Measurements from ENCODE around the gene CSRP3. TPM values are rescaled to one million over a fixed set of nuclear protein-coding genes. Genes with fewer than 3 reads are reported as not detected.

The CSRP3 gene
- total and polyA plus RNA-seq, 9 of the 15 experiments (the other 6 are each of a cell fraction or from before 2014, with no cell fraction given): 0.14 TPM; not detected in 8

DNA sequence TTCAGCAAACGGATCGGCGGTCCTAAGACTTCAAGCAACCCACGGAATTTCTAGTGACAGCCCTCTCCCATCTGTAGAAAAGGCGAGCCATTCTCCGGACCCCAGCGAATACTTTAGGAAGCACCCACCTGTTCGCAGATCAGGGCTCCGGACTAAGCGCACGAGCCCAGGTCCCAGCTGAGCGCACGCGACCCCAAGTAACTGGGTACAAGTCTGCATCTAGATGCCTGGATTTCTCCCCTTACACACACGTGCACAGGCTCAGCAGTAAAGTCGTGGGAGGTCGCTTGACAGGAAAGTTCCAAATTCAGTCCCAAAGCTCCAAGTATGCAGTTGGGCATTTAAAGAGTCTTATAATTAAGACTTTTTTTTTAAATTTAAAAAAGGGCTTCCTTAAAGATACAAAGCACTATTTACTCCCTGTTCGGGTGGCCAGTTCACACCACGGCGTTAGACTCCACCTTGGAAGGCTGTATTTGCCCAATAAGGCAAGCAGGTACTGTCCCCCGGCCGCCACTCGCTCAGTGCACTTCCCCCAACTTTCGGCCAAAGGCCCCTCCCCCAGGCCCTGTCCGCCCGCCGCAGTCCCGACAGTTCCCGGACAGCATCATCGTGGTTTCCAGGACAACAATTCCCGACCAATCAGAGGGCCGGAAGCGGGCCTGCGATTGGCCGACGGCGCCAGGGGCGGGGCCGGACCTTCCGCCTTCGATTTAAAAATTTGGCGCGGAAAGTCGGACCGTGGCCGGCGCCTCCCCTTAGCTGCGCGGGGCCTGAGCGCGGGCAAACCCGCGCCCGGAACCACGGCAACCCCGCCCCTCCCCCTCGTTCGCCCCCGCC is 38.9 kb upstream of the CSRP3 start, which contains the start of gene E2F8 (continued):
- TF ChIP-seq, protein P1, sequence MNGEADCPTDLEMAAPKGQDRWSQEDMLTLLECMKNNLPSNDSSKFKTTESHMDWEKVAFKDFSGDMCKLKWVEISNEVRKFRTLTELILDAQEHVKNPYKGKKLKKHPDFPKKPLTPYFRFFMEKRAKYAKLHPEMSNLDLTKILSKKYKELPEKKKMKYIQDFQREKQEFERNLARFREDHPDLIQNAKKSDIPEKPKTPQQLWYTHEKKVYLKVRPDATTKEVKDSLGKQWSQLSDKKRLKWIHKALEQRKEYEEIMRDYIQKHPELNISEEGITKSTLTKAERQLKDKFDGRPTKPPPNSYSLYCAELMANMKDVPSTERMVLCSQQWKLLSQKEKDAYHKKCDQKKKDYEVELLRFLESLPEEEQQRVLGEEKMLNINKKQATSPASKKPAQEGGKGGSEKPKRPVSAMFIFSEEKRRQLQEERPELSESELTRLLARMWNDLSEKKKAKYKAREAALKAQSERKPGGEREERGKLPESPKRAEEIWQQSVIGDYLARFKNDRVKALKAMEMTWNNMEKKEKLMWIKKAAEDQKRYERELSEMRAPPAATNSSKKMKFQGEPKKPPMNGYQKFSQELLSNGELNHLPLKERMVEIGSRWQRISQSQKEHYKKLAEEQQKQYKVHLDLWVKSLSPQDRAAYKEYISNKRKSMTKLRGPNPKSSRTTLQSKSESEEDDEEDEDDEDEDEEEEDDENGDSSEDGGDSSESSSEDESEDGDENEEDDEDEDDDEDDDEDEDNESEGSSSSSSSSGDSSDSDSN (IDR thresholded peaks at IDR 0.05; ENCODE audit: borderline replicate concordance in 1 of 2, low read depth in 2 of 2, low read length in 2 of 2): 0 out of 4 replicates have a peak, but pooled peaks of 1 of the 2 experiments have one; percentile 9
- TF ChIP-seq RBM25 (IDR thresholded peaks at IDR 0.05; ENCODE audit: low read depth, low read length, severe bottlenecking) (peak; percentile 87), MYBL2 (IDR thresholded peaks at IDR 0.05; ENCODE audit: low read depth) (peak; percentile 95), MYBL2 (CRISPR knock-in tag; IDR thresholded peaks at IDR 0.05; ENCODE audit: borderline replicate concordance) (no peak; the same call in 1 of the 2 replicates), NFYB (IDR thresholded peaks at IDR 0.05; ENCODE audit: extremely low read depth, insufficient read length) (peak; percentile 44), BHLHE40 (IDR thresholded peaks at IDR 0.05; ENCODE audit: low read length) (peak; percentile 84), MAX (CRISPR knock-in tag; IDR thresholded peaks at IDR 0.05) (no peak), ZBTB1 (CRISPR knock-in tag; IDR thresholded peaks at IDR 0.05; ENCODE audit: borderline replicate concordance, low read depth) (no peak), CXXC5 (CRISPR knock-in tag; IDR thresholded peaks at IDR 0.05) (peak; percentile 91), RCOR1 (IDR thresholded peaks at IDR 0.05; ENCODE audit: borderline replicate concordance in 1 of 2, low read depth in 2 of 2, low read length in 2 of 2) (peak in 1 of 2 experiments; percentile 83; a peak in 2 of 4 replicates), E2F1 (CRISPR knock-in tag; IDR thresholded peaks at IDR 0.05) (peak; percentile 98), PHF8 (IDR thresholded peaks at IDR 0.05; ENCODE audit: borderline replicate concordance, low read length) (peak; percentile 28; the same call in 1 of the 2 replicates), EP300 (IDR thresholded peaks at IDR 0.05; ENCODE audit: low read length) (peak; percentile 54), ZSCAN29 (IDR thresholded peaks at IDR 0.05) (0 out of 2 replicates have a peak, but pooled peaks have one; percentile 29), SPI1 (IDR thresholded peaks at IDR 0.05; ENCODE audit: borderline replicate concordance, low read depth, low read length) (peak; percentile 60), CAMTA2 (CRISPR knock-in tag; conservative IDR thresholded peaks at IDR 0.05) (no peak)
- TF ChIP-seq, protein P2, sequence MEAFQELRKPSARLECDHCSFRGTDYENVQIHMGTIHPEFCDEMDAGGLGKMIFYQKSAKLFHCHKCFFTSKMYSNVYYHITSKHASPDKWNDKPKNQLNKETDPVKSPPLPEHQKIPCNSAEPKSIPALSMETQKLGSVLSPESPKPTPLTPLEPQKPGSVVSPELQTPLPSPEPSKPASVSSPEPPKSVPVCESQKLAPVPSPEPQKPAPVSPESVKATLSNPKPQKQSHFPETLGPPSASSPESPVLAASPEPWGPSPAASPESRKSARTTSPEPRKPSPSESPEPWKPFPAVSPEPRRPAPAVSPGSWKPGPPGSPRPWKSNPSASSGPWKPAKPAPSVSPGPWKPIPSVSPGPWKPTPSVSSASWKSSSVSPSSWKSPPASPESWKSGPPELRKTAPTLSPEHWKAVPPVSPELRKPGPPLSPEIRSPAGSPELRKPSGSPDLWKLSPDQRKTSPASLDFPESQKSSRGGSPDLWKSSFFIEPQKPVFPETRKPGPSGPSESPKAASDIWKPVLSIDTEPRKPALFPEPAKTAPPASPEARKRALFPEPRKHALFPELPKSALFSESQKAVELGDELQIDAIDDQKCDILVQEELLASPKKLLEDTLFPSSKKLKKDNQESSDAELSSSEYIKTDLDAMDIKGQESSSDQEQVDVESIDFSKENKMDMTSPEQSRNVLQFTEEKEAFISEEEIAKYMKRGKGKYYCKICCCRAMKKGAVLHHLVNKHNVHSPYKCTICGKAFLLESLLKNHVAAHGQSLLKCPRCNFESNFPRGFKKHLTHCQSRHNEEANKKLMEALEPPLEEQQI (IDR thresholded peaks at IDR 0.05): no peak
- TF ChIP-seq, protein P3, sequence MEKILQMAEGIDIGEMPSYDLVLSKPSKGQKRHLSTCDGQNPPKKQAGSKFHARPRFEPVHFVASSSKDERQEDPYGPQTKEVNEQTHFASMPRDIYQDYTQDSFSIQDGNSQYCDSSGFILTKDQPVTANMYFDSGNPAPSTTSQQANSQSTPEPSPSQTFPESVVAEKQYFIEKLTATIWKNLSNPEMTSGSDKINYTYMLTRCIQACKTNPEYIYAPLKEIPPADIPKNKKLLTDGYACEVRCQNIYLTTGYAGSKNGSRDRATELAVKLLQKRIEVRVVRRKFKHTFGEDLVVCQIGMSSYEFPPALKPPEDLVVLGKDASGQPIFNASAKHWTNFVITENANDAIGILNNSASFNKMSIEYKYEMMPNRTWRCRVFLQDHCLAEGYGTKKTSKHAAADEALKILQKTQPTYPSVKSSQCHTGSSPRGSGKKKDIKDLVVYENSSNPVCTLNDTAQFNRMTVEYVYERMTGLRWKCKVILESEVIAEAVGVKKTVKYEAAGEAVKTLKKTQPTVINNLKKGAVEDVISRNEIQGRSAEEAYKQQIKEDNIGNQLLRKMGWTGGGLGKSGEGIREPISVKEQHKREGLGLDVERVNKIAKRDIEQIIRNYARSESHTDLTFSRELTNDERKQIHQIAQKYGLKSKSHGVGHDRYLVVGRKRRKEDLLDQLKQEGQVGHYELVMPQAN (IDR thresholded peaks at IDR 0.05; ENCODE audit: borderline replicate concordance): peak; percentile 70
